Ishikawa (cell line): ENCODE results near the gene PRRC2B.

Experiments used
- CEBPB ChIP-seq: IDR thresholded peaks from 2 replicates; pipeline ENCODE4 v1.6.1; 2012
- CREB1 ChIP-seq: IDR thresholded peaks from 2 replicates; pipeline ENCODE4 v1.6.1; 2012; ENCODE audit warnings: low read depth
- EGR1 ChIP-seq: IDR thresholded peaks from 2 replicates; pipeline ENCODE4 v1.6.1; 2012
- EP300 ChIP-seq: IDR thresholded peaks from 2 replicates; pipeline ENCODE4 v1.6.1; 2012; ENCODE audit warnings: borderline replicate concordance
- FOXM1 ChIP-seq: IDR thresholded peaks from 2 replicates; pipeline ENCODE4 v1.6.1; 2012; ENCODE audit warnings: low read depth, borderline replicate concordance
- NFIC ChIP-seq: IDR thresholded peaks from 2 replicates; pipeline ENCODE4 v1.6.1; 2012
- RAD21 ChIP-seq: IDR thresholded peaks from 2 replicates; pipeline ENCODE4 v1.6.1; 2012; ENCODE audit warnings: low read depth
- TAF1 ChIP-seq: IDR thresholded peaks from 2 replicates; pipeline ENCODE4 v1.6.1; 2012; ENCODE audit warnings: low read depth, mild to moderate bottlenecking
- TCF12 ChIP-seq: IDR thresholded peaks from 2 replicates; pipeline ENCODE4 v1.6.1; 2012; ENCODE audit warnings: low read depth
- TEAD4 ChIP-seq: IDR thresholded peaks from 2 replicates; pipeline ENCODE4 v1.6.1; 2012
- USF1 ChIP-seq: IDR thresholded peaks from 2 replicates; pipeline ENCODE4 v1.6.1; 2012
- YY1 ChIP-seq: IDR thresholded peaks from 2 replicates; pipeline ENCODE4 v1.6.1; 2012; ENCODE audit warnings: low read depth
- ZBTB7A ChIP-seq: IDR thresholded peaks from 2 replicates; pipeline ENCODE4 v1.6.1; 2012; ENCODE audit warnings: low read depth
- TF ChIP-seq, protein P1 (sequence below): IDR thresholded peaks from 2 replicates; pipeline ENCODE4 v1.6.1; 2012; ENCODE audit warnings: low read depth, mild to moderate bottlenecking
- TF ChIP-seq, protein P2 (sequence below): IDR thresholded peaks from 2 replicates; pipeline ENCODE4 v1.6.1; 2012

PRRC2B gene

GRCh38 chr9:131432597-131433301 lies 38.9 kb downstream of the PRRC2B start:
- TF ChIP-seq ZBTB7A (no peak), FOXM1 (no peak), NFIC (no peak), EP300 (no peak), USF1 (no peak), CEBPB (no peak), TAF1 (no peak), EGR1 (no peak), RAD21 (no peak), YY1 (no peak), CREB1 (no peak), TEAD4 (no peak), TCF12 (no peak)
- TF ChIP-seq, protein P1, sequence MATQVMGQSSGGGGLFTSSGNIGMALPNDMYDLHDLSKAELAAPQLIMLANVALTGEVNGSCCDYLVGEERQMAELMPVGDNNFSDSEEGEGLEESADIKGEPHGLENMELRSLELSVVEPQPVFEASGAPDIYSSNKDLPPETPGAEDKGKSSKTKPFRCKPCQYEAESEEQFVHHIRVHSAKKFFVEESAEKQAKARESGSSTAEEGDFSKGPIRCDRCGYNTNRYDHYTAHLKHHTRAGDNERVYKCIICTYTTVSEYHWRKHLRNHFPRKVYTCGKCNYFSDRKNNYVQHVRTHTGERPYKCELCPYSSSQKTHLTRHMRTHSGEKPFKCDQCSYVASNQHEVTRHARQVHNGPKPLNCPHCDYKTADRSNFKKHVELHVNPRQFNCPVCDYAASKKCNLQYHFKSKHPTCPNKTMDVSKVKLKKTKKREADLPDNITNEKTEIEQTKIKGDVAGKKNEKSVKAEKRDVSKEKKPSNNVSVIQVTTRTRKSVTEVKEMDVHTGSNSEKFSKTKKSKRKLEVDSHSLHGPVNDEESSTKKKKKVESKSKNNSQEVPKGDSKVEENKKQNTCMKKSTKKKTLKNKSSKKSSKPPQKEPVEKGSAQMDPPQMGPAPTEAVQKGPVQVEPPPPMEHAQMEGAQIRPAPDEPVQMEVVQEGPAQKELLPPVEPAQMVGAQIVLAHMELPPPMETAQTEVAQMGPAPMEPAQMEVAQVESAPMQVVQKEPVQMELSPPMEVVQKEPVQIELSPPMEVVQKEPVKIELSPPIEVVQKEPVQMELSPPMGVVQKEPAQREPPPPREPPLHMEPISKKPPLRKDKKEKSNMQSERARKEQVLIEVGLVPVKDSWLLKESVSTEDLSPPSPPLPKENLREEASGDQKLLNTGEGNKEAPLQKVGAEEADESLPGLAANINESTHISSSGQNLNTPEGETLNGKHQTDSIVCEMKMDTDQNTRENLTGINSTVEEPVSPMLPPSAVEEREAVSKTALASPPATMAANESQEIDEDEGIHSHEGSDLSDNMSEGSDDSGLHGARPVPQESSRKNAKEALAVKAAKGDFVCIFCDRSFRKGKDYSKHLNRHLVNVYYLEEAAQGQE = no peak
- TF ChIP-seq, protein P2, sequence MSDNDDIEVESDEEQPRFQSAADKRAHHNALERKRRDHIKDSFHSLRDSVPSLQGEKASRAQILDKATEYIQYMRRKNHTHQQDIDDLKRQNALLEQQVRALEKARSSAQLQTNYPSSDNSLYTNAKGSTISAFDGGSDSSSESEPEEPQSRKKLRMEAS = no peak

- TF ChIP-seq, protein P1 = no peak
- TF ChIP-seq RAD21 = no peak
Observed at GRCh38 chr9:131433302-131433854, 39.5 kb downstream of the PRRC2B start.

- TF ChIP-seq CREB1 (no peak), TAF1 (no peak), RAD21 (no peak), ZBTB7A (no peak), NFIC (no peak)
- TF ChIP-seq, protein P1 = no peak
- TF ChIP-seq, protein P2 = no peak
Observed at GRCh38 chr9:131434673-131435072, 40.8 kb downstream of the PRRC2B start.

- TF ChIP-seq, protein P1 = no peak
- TF ChIP-seq TEAD4 (no peak), RAD21 (no peak), YY1 (no peak), FOXM1 (no peak), TAF1 (no peak), ZBTB7A (no peak), EP300 (no peak), TCF12 (no peak), EGR1 (no peak), NFIC (no peak), CEBPB (no peak), CREB1 (no peak), USF1 (no peak)
- TF ChIP-seq, protein P2 = no peak
Observed at GRCh38 chr9:131436376-131436775, 42.5 kb downstream of the PRRC2B start.
